Measurements from ENCODE around the gene FBXO44.

Gene FBXO44

GRCh38 chr1:11680270-11681070 is 25.8 kb downstream of the FBXO44 start:
- Mint-ChIP-seq H3K27me3 (no peaks in the 10 kb centered on the region), H3K4me1 (peaks cover 19 to 32% of the 10 kb centered on the region in 2 donors), H3K27ac (peak overlapping the region; percentile 93), H3K36me3 (peaks cover 6 to 7% of the 10 kb centered on the region in 2 donors), H3K4me3 (peak overlapping the region; percentile 93 to 94), H3K9me3 (no peaks in the 10 kb centered on the region)
- DNase-seq (no peak), ATAC-seq (replicated peaks) (peak; percentile 34 to 38)

GRCh38 chr1:11681071-11681771 is 26.5 kb downstream of the FBXO44 start, which contains the start of gene MAD2L2:
Gene MAD2L2 (minus strand): TSS chr1:11681148. CDS start chr1:11680601, 547 bp downstream.
- DNase-seq (peak; percentile 84), ATAC-seq (replicated peaks) (peak; percentile 92 to 94)
- no peaks in the 10 kb centered on the region for H3K9me3 Mint-ChIP-seq
- H3K4me3 Mint-ChIP-seq: peak within 1 kb of the TSS; percentile 93 to 94
- H3K4me1 Mint-ChIP-seq: peaks cover 19 to 32% of the 10 kb centered on the region in 2 donors
- H3K27me3 Mint-ChIP-seq: peaks cover 0 to 4% of the 10 kb centered on the region in 2 donors
- H3K36me3 Mint-ChIP-seq: no peaks in the 10 kb centered on the region
- H3K27ac Mint-ChIP-seq: peak within 1 kb of the TSS; percentile 93

- H3K27me3 Mint-ChIP-seq: peaks cover 0 to 5% of the 10 kb centered on the region in 2 donors
- ATAC-seq (replicated peaks) (no peak), DNase-seq (no peak)
- no peak overlapping the region for H3K27ac Mint-ChIP-seq
- no peaks in the 10 kb centered on the region for H3K9me3 Mint-ChIP-seq
- H3K4me3 Mint-ChIP-seq: no peak overlapping the region
- H3K4me1 Mint-ChIP-seq: peaks cover 19 to 32% of the 10 kb centered on the region in 2 donors
- H3K36me3 Mint-ChIP-seq: no peaks in the 10 kb centered on the region
Measured at GRCh38 chr1:11682287-11682771, 27.7 kb downstream of the FBXO44 start.

- Mint-ChIP-seq H3K36me3 (no peaks in the 10 kb centered on the region), H3K27me3 (peaks cover 1 to 8% of the 10 kb centered on the region in 2 donors), H3K4me3 (no peak overlapping the region), H3K4me1 (peaks cover 19 to 32% of the 10 kb centered on the region in 2 donors), H3K9me3 (no peaks in the 10 kb centered on the region), H3K27ac (no peak overlapping the region)
- ATAC-seq (replicated peaks) (no peak), DNase-seq (no peak)
Measured at GRCh38 chr1:11682799-11683198, 28.1 kb downstream of the FBXO44 start.

GRCh38 chr1:11684070-11684469 is 29.4 kb downstream of the FBXO44 start:
- Mint-ChIP-seq H3K36me3 (no peaks in the 10 kb centered on the region), H3K27me3 (peaks cover 7 to 13% of the 10 kb centered on the region in 2 donors), H3K9me3 (no peaks in the 10 kb centered on the region), H3K27ac (no peak overlapping the region), H3K4me3 (no peak overlapping the region), H3K4me1 (peaks cover 15 to 32% of the 10 kb centered on the region in 2 donors)
- DNase-seq: no peak
- no peak for ATAC-seq (replicated peaks)

GRCh38 chr1:11685210-11685752 is 30.6 kb downstream of the FBXO44 start:
- Mint-ChIP-seq H3K9me3 (no peaks in the 10 kb centered on the region), H3K27me3 (peaks cover 16 to 20% of the 10 kb centered on the region in 2 donors), H3K4me1 (peaks cover 14 to 27% of the 10 kb centered on the region in 2 donors), H3K36me3 (no peaks in the 10 kb centered on the region), H3K4me3 (no peak overlapping the region), H3K27ac (no peak overlapping the region)
- DNase-seq (no peak), ATAC-seq (replicated peaks) (no peak)

- Mint-ChIP-seq H3K36me3 (no peaks in the 10 kb centered on the region), H3K27ac (no peak overlapping the region), H3K9me3 (no peaks in the 10 kb centered on the region), H3K27me3 (peaks cover 41 to 42% of the 10 kb centered on the region in 2 donors), H3K4me1 (peaks cover 25 to 36% of the 10 kb centered on the region in 2 donors), H3K4me3 (no peak overlapping the region)
- DNase-seq: no peak
- no peak for ATAC-seq (replicated peaks)
Measured at GRCh38 chr1:11688506-11688905, 33.8 kb downstream of the FBXO44 start.

GRCh38 chr1:11690397-11691301 is 36.0 kb downstream of the FBXO44 start:
- Mint-ChIP-seq H3K27me3 (peaks cover 48% of the 10 kb centered on the region in 2 donors), H3K4me3 (peak overlapping the region; percentile 80 to 83), H3K9me3 (no peaks in the 10 kb centered on the region), H3K36me3 (no peaks in the 10 kb centered on the region), H3K4me1 (peaks cover 17 to 26% of the 10 kb centered on the region in 2 donors), H3K27ac (no peak overlapping the region)
- ATAC-seq (replicated peaks) (peak in 1 of 2 donors; percentile 26), DNase-seq (no peak)

- no peak for DNase-seq
Measured at GRCh38 chr1:11691302-11691914, 36.7 kb downstream of the FBXO44 start, which contains the start of gene DRAXIN. Gene DRAXIN (plus strand): TSS chr1:11691710. CDS start chr1:11706259, 14,549 bp downstream.

GRCh38 chr1:11691928-11692711 is 37.4 kb downstream of the FBXO44 start:
- DNase-seq (no peak), ATAC-seq (replicated peaks) (no peak)
- H3K27ac Mint-ChIP-seq: peak overlapping the region; percentile 84
- peaks cover 42 to 48% of the 10 kb centered on the region in 2 donors for H3K27me3 Mint-ChIP-seq
- peak overlapping the region; percentile 79 to 86 for H3K4me3 Mint-ChIP-seq
- peaks cover 17 to 26% of the 10 kb centered on the region in 2 donors for H3K4me1 Mint-ChIP-seq
- no peaks in the 10 kb centered on the region for H3K36me3 Mint-ChIP-seq
- no peaks in the 10 kb centered on the region for H3K9me3 Mint-ChIP-seq

More at GRCh38 chr1:11691302-11691914, 36.7 kb downstream of the FBXO44 start, which contains the start of gene DRAXIN:
- Mint-ChIP-seq H3K4me3 (peak within 1 kb of the TSS; percentile 83 to 86), H3K36me3 (no peaks in the 10 kb centered on the region), H3K4me1 (peaks cover 17 to 26% of the 10 kb centered on the region in 2 donors), H3K9me3 (no peaks in the 10 kb centered on the region), H3K27me3 (peaks cover 42 to 48% of the 10 kb centered on the region in 2 donors), H3K27ac (peak within 1 kb of the TSS; percentile 84)
- ATAC-seq (replicated peaks): peak; percentile 24 to 46

- H3K4me1 Mint-ChIP-seq: peaks cover 17 to 26% of the 10 kb centered on the region in 2 donors
- no peaks in the 10 kb centered on the region for H3K9me3 Mint-ChIP-seq
- H3K27ac Mint-ChIP-seq: no peak overlapping the region
- ATAC-seq (replicated peaks): peak; percentile 54 to 64
- H3K4me3 Mint-ChIP-seq: no peak overlapping the region
- DNase-seq: no peak
- H3K27me3 Mint-ChIP-seq: peaks cover 37 to 43% of the 10 kb centered on the region in 2 donors
- no peaks in the 10 kb centered on the region for H3K36me3 Mint-ChIP-seq
Measured at GRCh38 chr1:11693024-11693590, 38.4 kb downstream of the FBXO44 start.

GRCh38 chr1:11693917-11694316 is 39.2 kb downstream of the FBXO44 start:
- H3K27ac Mint-ChIP-seq: no peak overlapping the region
- H3K36me3 Mint-ChIP-seq: no peaks in the 10 kb centered on the region
- H3K4me1 Mint-ChIP-seq: peaks cover 17 to 26% of the 10 kb centered on the region in 2 donors
- H3K9me3 Mint-ChIP-seq: no peaks in the 10 kb centered on the region
- H3K27me3 Mint-ChIP-seq: peaks cover 35 to 41% of the 10 kb centered on the region in 2 donors
- no peak for DNase-seq
- ATAC-seq (replicated peaks): no peak
- no peak overlapping the region for H3K4me3 Mint-ChIP-seq

Data from stimulated activated naive B cell treated with anti-CD40 and anti-IgM and Interleukin-4, amounts not matched to agents 10 μg/mL and 1 μg/mL and 100 μg/mL, for 72 hours (primary cell).